ENCODE data around the gene SNRPB2.

SNRPB2 gene

GRCh38 chr20:16764560-16764959 lies 34.7 kb downstream of the SNRPB2 start:
- no peak for TF ChIP-seq CTCF (IDR thresholded peaks at IDR 0.05)
- no peaks in the 10 kb centered on the region for H3K36me3 ChIP-seq
- H3K27me3 ChIP-seq: peaks cover 18% of the 10 kb centered on the region
- H3K27ac ChIP-seq: no peak overlapping the region
- H3K9me3 ChIP-seq: no peaks in the 10 kb centered on the region
- H3K4me1 ChIP-seq (ENCODE audit: control insufficient read depth in 1 of 2, insufficient read depth in 1 of 2, low read depth in 1 of 2, low read length in 1 of 2): no peaks in the 10 kb centered on the region
- no peak overlapping the region for H3K4me3 ChIP-seq (ENCODE audit: low read depth in 1 of 2, low read length in 1 of 2)

GRCh38 chr20:16771213-16771612 lies 41.4 kb downstream of the SNRPB2 start:
- no peak overlapping the region for H3K27ac ChIP-seq
- H3K9me3 ChIP-seq: no peaks in the 10 kb centered on the region
- no peak overlapping the region for H3K4me3 ChIP-seq (ENCODE audit: low read depth in 1 of 2, low read length in 1 of 2)
- H3K36me3 ChIP-seq: no peaks in the 10 kb centered on the region
- H3K27me3 ChIP-seq: peaks cover 4% of the 10 kb centered on the region
- no peaks in the 10 kb centered on the region for H3K4me1 ChIP-seq (ENCODE audit: control insufficient read depth in 1 of 2, insufficient read depth in 1 of 2, low read depth in 1 of 2, low read length in 1 of 2)
- TF ChIP-seq CTCF (IDR thresholded peaks at IDR 0.05): no peak

GRCh38 chr20:16775961-16776360 lies 46.1 kb downstream of the SNRPB2 start:
- H3K27me3 ChIP-seq: no peaks in the 10 kb centered on the region
- no peak overlapping the region for H3K27ac ChIP-seq
- TF ChIP-seq CTCF (IDR thresholded peaks at IDR 0.05): no peak
- no peak overlapping the region for H3K4me3 ChIP-seq (ENCODE audit: low read depth in 1 of 2, low read length in 1 of 2)
- H3K36me3 ChIP-seq: no peaks in the 10 kb centered on the region
- no peaks in the 10 kb centered on the region for H3K9me3 ChIP-seq
- H3K4me1 ChIP-seq (ENCODE audit: control insufficient read depth in 1 of 2, insufficient read depth in 1 of 2, low read depth in 1 of 2, low read length in 1 of 2): no peaks in the 10 kb centered on the region

GRCh38 chr20:16777126-16777525 lies 47.3 kb downstream of the SNRPB2 start:
- Histone ChIP-seq H3K27ac (no peak overlapping the region), H3K9me3 (no peaks in the 10 kb centered on the region)
- no peak for TF ChIP-seq CTCF (IDR thresholded peaks at IDR 0.05)

GRCh38 chr20:16778159-16778558 lies 48.3 kb downstream of the SNRPB2 start:
- no peaks in the 10 kb centered on the region for H3K36me3 ChIP-seq
- no peak overlapping the region for H3K27ac ChIP-seq
- TF ChIP-seq CTCF (IDR thresholded peaks at IDR 0.05): no peak
- H3K4me1 ChIP-seq (ENCODE audit: control insufficient read depth in 1 of 2, insufficient read depth in 1 of 2, low read depth in 1 of 2, low read length in 1 of 2): no peaks in the 10 kb centered on the region
- no peak overlapping the region for H3K4me3 ChIP-seq (ENCODE audit: low read depth in 1 of 2, low read length in 1 of 2)
- H3K27me3 ChIP-seq: no peaks in the 10 kb centered on the region
- H3K9me3 ChIP-seq: no peaks in the 10 kb centered on the region

More at GRCh38 chr20:16777126-16777525, 47.3 kb downstream of the SNRPB2 start:
- no peak overlapping the region for H3K4me3 ChIP-seq (ENCODE audit: low read depth in 1 of 2, low read length in 1 of 2)
- no peaks in the 10 kb centered on the region for H3K27me3 ChIP-seq
- H3K36me3 ChIP-seq: no peaks in the 10 kb centered on the region
- no peaks in the 10 kb centered on the region for H3K4me1 ChIP-seq (ENCODE audit: control insufficient read depth in 1 of 2, insufficient read depth in 1 of 2, low read depth in 1 of 2, low read length in 1 of 2)

- no peaks in the 10 kb centered on the region for H3K27me3 ChIP-seq
- no peak overlapping the region for H3K4me3 ChIP-seq (ENCODE audit: low read depth in 1 of 2, low read length in 1 of 2)
- H3K4me1 ChIP-seq (ENCODE audit: control insufficient read depth in 1 of 2, insufficient read depth in 1 of 2, low read depth in 1 of 2, low read length in 1 of 2): no peaks in the 10 kb centered on the region
- no peaks in the 10 kb centered on the region for H3K9me3 ChIP-seq
- no peaks in the 10 kb centered on the region for H3K36me3 ChIP-seq
- no peak for TF ChIP-seq CTCF (IDR thresholded peaks at IDR 0.05)
- H3K27ac ChIP-seq: no peak overlapping the region
These were observed 51.7 kb downstream of the SNRPB2 start for GRCh38 chr20:16781496-16781895.

All from neutrophil (primary cell).